GM19351 (cell line): ENCODE measurements around the gene B3GNT9.

Experiments
- ATAC-seq: cut with Tn5 transposase; IDR thresholded peaks from one replicate; pipeline ENCODE4 v1.9.1; 2021; ENCODE audit warnings: mild to moderate bottlenecking, moderate library complexity; ENCODE audit not compliant: unreplicated experiment

The B3GNT9 gene

DNA sequence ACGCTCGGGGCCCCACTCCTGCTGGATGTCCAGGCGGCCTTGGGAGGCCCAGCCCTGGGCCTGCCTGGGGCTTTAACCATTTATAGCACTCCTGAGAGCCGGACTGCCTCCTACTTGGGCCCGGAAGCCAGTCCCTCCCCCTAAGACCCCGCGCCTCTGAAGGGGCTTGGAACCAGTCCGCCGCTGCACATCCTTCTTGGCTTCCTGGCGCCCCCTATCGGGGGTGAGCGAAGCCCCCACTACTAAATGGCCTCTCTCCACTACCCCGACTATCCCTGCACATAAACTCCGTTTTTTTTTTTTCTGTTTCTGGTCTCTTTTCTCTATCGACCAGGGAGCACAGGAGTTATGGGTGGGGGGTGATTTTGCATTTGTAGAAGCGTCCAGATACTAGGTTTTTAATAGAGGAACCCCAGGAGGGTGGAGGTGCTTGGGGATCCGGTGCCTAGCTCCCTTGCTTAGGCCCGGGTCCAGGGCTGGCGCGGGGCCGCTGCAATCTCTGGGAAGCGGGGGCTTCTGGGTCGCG is 18.9 kb upstream of the B3GNT9 start:
- no peak for ATAC-seq

DNA sequence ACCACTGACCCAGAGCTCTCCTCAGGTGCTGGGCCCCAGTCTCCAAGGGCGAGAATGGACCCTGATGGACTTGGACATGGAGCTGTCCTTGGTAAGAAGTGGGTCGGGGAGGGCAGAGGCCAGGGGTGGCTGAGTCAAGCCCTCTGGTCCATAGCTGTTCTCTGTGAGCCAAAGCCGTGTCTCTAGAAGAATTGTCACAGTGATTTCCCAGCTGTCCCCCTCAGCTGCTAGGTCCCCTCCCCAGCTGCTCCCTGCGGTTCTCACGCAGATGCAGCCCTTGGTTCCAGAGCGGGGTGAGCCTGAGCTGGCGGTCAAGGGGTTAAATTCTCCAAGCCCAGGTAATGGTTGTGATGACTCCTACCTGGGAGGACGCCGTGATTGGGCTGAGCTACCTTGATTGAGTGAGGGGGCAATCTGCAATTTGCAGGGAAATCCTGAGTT is 18.2 kb upstream of the B3GNT9 start:
- ATAC-seq = no peak

DNA sequence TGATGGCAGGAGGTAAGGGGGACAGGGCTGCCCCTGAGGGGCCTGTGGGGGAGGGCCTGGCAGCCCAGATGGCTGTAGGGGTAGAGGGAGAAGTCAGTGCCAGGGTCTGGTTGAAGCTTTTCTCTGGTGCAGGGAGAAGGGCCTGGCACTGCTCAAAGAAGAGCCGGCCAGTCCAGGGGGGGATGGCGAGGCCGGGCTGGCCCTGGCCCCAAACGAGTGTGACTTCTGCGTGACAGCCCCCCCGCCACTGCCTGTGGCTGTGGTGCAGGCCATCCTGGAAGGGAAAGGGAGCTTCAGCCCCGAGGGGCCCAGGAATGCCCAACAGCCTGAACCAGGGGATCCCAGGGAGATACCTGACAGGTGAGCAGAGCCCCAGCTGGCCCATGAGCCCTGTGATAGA is 16.8 kb upstream of the B3GNT9 start:
- no peak for ATAC-seq

DNA sequence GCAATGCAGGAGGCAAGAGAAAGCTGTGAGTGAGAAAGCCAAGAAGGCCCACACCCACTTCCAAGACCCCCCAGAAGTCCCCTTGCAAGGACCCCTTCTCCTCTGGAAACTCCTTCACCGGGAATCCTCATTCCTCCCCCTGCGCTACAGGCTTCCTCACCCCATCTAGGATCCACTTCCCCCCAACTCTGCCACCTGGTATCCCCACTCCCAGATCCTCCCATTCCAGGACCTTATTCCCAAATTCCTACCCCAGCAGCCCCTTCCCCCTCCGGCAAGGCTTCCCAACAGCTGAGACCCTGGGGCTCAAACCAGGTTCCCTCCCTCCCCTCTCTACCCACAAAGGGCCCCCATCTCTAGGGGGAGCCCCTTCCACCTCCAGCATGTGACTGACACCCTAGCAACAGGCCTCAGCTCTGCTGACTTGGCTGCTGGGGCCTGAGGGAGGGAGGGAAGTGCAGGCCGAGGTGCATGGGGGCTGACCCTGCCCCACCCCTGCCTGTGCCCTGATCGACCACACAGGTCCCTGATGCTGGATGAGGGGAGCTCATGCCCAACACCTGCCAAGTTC is 15.9 kb upstream of the B3GNT9 start:
- no peak for ATAC-seq

DNA sequence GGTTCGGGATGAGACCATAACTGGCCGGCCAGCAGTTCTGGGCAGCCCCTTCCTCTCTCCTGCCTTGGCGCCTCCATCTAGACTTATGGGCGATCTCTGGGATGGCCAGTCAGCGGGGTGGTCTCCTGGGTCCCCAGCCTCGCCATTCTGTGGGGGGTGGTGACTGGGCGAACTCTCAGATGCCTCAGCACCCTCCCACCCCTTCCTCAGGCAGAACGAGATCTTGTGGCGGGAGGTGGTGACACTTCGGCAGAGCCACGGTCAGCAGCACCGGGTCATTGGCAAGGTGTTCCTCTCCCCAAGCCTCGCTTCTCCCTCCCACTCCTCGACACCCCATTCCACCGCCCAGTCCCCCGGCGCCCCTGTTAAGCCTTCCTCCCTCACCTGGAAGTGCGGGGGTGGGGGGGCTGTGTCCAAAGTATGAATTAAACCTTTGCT is 15.3 kb upstream of the B3GNT9 start:
- ATAC-seq = no peak

DNA sequence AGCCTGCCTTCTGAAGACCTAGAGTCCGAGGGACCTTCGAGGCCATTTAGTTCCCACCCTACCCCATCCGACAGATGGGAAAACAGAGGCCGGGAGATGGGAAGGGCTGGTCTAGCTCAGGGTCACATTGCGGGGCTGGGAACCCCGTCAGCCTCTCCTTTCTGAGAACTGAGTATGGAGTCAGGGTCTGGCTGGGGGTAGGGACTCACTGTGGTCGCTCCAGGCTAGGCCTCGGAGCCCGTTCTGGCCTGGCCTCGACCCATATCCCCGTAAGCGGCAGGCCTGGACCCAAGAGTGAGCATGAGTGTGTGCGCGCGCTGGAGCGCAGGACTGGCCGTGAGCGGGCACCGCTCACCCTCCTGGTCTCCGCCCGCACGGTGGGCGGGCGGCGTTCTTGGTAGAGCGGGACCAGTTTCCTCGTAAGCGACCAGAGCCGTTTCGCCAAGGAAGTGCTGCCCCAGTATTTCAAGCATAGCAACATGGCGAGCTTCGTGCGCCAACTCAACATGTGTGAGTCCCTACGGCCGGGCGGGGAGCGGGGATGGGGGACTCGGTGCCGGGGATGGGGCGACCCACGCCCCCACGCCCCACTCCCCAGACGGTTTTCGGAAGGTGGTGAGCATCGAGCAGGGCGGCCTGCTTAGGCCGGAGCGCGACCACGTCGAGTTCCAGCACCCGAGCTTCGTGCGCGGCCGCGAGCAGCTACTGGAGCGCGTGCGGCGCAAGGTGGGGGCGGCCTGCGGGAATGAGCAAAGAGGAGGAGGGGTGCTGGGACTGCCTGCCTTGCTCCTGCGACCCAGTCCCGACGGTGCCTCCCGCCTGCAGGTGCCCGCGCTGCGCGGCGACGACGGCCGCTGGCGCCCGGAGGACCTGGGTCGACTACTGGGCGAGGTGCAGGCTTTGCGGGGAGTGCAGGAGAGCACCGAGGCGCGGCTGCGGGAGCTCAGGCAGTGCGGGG is 14.6 kb upstream of the B3GNT9 start:
- no peak for ATAC-seq

DNA sequence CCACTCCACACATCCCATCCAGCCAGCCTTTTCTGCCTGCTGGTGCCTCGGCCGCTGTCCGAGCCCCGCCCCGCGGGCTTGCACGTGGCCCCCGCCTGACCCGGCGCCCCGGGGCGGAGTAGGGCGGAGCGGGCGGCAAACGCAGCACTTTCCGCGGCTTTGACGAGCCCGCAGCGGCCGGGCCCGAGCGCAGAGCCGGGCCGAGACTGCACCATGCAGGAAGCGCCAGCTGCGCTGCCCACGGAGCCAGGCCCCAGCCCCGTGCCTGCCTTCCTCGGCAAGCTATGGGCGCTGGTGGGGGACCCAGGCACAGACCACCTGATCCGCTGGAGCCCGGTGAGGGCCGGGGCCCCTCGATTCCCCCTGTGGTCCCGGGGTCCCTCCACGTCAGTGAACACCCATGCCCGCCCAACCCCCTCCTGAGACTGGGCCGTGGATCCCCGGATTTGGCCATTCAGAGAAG is 13.8 kb upstream of the B3GNT9 start, which contains the start of gene HSF4:
Gene HSF4 (plus strand): TSS at position 147 of the 463 bp plus-strand sequence. CDS start 67 bp downstream, at position 214.
- no peak for ATAC-seq

DNA sequence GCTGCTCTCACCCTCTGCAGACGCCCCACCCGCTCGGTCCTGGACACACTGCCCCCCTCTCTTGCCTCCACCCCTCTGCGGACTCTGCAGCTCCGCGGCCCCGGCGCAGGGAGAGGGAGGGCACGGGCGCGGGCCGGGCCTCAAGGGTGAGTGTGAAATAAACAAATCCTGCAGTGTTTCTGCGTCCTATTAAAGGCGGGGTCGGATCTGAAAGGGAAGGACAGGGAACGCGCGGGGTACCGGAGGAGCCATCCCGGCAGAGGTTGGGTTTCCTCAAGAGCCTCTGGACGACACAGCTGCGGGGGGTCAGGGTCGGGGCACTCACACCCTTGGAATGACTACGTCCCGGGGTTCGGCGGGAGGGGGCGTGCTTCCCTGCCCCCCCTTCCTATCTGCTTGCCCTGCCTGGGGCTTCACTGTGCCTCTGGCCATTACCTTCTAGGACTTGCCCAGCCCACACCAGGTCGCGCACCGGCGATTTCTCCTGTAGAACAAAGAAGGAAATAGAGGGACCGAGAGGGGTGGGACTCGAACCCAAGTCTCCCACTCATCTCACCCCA is 13.3 kb upstream of the B3GNT9 start:
- no peak for ATAC-seq

DNA sequence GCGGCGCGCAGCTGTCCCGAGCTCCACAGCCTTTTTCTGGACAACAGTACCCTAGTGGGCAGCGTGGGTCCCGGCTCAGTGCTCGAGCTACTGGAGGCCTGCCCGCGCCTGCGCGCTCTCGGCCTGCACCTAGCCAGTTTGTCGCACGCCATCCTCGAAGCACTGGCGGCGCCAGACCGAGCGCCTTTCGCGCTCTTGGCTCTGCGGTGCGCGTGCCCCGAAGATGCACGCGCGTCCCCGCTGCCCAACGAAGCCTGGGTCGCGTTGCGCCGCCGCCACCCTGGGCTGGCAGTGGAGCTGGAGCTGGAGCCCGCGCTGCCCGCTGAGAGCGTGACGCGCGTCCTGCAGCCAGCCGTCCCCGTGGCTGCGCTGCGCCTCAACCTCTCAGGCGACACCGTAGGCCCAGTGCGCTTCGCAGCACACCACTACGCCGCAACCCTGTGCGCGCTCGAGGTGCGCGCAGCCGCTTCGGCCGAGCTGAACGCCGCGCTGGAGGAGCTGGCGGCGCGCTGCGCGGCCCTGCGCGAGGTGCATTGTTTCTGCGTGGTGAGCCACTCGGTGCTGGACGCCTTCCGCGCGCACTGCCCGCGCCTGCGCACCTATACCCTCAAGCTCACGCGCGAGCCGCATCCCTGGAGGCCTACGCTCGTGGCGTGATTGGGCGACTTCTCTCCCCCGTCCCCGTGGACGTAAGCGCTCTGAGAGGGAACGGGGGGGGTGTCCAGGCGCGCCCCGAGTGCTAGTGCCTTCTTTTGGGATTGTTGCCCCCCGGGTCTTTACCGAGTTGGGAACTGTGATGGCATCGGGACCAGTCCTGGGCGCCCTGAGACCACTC is 12.6 kb upstream of the B3GNT9 start:
- no peak for ATAC-seq

DNA sequence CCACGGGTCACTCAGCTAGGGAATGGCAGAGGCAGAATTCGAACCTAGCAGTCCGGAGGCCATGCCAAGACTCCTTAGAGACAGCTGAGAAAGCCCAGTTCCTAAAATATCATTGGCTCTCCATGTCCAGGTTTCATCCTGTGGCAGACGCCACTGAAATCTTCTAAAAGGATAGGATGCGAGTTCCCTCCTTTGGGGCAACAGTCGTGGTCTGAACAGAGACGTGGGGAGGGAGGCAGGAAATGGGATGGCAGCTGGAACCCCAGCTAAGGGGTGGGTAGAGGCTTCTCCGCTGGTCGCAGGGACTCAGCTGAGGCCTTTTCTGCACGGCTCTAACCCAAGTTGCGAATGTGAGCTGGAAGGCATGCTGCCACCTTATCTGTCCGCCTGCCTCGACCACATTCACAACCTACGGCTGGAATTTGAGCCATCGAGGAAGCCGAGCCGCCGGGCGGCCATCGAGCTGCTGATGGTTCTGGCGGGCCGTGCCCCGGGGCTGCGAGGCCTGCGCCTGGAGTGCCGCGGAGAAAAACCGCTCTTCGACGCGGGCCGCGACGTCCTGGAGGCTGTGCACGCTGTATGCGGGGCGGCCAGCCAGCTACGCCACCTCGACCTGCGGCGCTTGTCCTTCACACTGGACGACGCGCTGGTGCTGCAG is 11.8 kb upstream of the B3GNT9 start:
- ATAC-seq = no peak

DNA sequence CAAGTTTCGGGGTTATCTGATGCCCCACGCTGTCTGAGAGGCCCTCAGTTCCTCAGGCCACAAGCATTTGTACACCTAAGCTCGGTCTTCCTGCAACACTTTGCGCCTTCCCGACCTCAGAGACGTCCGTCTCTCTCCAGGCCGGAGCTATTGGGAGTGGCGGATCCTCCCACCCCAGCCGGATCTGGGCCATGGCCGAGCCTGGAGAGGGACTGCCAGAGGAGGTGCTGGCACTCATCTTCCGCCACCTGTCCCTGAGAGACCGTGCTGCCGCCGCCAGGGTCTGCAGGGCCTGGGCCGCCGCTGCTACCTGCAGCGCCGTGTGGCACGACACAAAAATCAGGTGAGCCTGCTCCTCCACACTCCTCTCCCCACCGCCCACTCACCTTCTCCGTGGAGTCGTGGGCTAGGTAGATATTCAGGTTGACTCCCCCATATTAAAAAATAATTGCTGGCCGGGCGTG is 10.8 kb upstream of the B3GNT9 start:
- ATAC-seq = no peak

DNA sequence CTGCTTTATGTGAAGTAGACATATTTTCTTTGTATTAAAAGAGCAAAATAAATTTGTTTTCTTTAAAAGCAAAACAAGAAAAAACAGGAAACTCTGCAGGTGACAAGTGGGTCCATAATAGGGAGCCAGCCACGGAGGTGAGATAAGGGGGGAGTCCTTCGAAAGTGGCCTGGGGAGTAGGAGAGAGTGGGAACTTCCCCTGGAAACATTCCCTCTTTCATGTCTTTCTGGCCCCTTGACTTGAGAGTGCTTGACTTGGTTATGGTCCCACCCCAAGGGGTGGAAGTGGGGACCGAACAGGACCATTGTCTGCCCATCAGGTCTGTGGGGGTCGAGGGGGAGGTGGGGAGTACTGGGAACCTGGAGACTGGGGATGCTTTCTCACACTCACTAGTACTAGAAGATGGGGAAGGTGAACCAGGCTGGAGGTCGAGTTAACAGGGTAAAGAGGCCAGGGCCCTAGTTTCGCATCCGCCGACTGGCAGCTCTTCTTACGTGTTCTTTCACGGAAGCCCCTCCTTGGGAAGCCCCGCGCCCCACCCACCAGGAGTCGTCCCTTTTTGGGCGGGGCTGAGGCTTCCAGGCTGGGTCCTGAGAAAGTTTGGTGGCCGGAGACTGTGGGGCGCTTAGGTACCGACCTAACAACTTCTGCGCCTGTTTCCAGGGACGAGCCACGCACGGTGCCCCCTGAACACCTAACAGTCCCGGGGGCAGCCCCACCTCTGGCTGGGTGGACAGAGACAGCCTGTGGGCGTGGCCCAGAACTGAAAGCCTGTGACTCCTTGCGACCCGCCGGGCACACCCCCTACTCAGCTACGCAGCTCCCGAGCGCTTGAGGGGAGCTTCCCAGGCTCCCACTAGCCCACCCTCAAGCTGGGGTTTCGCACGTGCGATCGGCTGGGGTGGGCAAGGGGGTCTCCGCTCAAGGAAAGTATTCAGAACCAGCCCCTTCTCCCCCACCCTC is 8.1 kb upstream of the B3GNT9 start:
- peak; percentile 37 for ATAC-seq

DNA sequence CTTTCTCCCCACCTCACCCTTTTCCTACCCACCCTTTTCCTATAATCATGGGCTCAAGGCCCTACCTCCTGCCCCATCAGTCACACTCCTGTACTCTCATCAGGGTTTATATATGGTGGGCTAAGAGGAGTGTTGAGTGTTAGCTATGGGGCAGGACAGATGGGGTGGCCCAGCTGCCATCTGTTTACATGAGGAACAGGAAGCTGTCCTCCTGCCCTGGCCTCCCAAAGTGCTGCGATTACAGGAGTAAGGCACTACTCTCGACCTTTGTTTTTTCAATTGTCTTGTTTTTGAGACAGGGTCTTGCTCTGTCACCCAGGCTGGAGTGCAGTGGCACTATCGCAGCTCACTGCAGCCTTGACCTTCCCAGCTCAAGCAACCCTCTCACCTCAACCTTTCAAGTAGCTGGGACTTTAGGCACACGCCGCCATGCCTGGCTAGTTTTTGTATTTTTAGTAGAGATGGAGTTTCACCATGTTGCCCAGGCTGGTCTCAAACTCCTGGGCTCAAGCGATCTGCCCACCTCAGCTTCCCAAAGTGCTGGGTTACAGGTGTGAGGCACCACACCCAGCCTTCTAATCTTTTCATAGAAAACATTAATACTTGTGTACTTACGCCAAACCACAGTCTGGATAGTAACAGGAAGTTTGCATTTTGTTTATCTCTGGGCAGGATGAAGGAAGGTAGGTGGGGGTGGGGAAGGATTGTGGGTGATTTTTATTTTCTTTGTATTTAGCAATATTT is 7.3 kb upstream of the B3GNT9 start:
- ATAC-seq = no peak

DNA sequence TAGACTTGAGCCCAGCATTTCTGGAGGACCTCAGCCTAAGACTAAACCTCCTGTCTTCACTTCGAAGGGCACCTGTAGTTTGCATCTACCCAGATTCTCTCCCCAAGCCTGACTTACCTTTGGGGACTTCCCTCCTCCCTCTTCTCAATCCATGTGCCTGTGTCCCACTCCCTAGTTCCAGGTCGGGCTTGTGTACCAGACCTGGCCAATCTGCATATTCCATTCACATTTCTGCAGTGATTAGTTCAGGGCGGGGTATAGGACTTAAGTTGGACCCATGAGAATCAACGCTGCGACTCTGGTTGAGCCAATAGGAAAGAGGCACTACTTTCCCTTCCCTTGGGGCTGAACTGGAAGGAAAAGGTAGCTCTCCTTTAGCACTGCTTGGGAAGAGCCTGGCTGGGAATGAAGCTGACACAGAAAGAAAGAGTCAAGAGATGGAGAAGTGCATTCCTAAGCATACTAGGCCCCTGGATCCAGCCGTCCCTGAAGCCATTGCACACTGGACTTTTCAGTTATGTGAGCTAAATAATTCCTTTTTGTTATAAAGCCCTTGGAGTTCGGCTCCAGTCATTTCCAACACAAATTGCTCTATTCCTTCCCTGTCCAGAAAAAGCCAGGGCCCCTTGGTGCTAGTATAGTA is 6.4 kb upstream of the B3GNT9 start:
- ATAC-seq = no peak

DNA sequence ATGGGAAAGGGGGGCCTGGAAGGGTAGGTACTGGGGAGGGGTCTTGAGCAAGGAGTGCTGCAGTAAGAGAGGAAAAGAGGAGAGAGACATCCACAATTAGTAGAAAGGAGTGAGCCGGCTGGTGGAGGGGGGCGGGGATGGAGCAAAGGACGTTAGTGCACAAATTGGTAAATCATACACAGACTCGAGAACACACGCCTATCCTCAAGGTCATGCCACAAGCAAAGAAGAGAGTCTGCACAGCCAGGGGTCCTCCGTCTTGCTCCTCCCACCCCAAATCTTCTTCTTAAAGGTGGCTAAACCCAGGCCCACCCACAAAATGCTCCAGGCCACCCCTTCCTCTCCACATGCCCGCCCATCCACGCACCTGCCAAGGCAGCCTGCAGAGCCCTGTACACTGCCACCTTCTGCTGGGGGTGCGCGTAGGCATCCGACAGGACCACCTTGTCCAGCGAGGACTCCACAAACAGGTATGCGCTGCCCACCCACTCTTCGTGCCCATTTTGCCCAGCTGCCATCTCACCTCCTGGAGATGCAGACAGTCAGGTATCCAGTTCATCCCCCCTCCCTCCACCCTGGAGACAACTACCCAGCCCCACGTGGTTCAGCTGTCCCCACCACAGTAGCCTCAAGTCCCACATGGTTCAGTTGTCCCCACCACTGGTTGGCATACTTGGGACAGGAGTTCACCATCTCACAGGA is 5.5 kb upstream of the B3GNT9 start:
- ATAC-seq = no peak

DNA sequence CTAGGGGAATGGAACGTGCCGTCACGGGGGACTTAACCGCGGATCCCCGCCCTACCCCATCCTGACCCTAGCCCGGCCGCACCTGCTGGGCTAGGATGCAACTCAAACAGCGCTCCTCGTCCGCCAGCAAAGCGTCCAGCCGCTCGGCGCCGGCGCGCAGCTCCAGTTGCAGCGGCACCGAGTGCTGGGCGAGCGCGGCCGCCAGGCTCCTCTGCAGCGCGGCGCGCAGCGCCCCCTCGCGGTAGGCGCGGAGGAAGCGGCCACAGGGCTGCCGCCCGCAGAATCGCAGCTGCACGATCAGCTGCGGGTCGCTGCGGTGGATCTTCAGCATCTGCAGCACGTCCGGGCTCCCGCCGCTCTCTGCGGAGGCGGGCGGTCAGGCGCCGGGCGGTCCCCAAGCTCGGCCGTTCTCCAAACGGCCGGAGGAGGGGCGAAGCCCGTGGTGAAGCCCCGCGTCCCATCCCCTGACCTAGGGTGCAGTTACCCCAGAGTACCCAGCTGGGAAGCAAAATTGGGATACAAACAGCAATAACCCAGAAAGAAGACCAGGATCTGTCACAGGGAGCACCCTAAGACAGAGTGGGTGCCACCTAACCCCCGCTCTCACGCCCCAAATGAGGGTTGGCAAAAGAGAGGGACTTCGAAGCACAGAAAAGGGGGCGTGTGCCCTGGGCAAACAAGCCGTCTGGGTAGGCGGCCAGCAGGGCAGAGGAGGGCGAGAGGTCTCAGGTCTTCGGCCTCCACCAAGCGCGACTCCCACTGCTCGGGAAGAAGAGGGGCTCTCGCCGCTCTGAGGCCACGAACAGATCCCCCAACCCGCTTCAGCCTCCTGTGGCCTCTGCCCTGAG is 4.7 kb upstream of the B3GNT9 start:
- ATAC-seq = no peak
